Occipital lobe (tissue), 2 donors: Measurements from ENCODE around the gene XYLT1. TPM values are rescaled to one million over a fixed set of nuclear protein-coding genes. Genes with fewer than 3 reads are reported as not detected.
A peak's percentile ranks its signal among the peaks of the same experiment; 100 is the strongest.
"Not testable (repeated sequence)": the region's sequence is repeated elsewhere in the genome, so short reads cannot be mapped to it uniquely, and the experiment has no call there.

ENCODE experiments used
- DNase-seq: peaks from one replicate; lab custom pipeline; 2025; lab: John Stamatoyannopoulos, UW
- total RNA-seq: library from RNA; depleted of rRNA; stranded (reverse); fragments of >200 nt; gene quantifications from one replicate; pipeline ENCODE4 v1.2.3, GENCODE V29; 2014

Gene XYLT1
- total RNA-seq, 1 donor from 2014 or later = 29.3 TPM

GRCh38 chr16:17432901-17433576 is 37.7 kb downstream of the XYLT1 start:
- DNase-seq = no peak

GRCh38 chr16:17431968-17432625 is 38.7 kb downstream of the XYLT1 start:
- no peak for DNase-seq

DNA sequence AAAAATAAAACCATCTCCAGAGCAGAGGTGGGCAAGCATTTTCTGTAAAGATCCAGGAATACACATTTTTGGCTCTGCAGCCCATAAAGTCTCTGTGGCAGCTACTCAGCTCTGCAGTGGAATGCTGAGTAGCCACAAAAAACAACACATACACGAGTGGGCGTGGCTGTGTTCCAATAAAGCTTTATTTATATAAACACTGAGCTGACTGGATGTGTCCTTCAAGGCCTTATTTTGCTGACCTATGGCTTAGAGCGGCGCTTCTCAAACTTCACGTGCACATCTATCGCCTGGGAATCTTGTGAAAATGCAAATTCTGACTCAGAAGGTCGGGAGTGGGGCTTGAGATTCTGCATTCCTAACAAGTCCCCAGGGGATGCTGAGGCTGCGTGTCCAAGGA is 39.7 kb downstream of the XYLT1 start:
- DNase-seq = no peak

GRCh38 chr16:17426451-17426850 is 44.3 kb downstream of the XYLT1 start:
- no peak for DNase-seq

- DNase-seq = no peak
These were observed 46.0 kb downstream of the XYLT1 start for GRCh38 chr16:17424771-17425170.

DNA sequence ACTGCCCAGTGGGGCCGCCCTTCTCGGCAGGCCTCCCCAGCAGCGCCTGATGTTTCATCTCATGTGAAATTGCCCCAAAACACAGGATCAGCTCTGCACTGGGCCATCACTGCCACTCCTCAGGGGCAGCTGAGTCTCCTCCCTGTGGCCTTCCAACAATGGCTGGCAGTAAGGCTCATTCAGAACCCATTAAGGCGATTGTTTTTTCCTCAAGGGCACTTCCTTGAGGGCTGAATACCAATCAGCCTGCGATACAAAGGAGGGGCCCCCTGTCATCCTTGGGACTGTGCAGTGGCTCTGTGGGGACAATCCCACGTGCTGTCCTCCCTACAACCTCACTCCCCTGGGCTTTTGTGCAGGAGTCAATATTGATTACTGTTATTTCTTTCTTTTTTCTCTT is 47.5 kb downstream of the XYLT1 start:
- DNase-seq = no peak

DNA sequence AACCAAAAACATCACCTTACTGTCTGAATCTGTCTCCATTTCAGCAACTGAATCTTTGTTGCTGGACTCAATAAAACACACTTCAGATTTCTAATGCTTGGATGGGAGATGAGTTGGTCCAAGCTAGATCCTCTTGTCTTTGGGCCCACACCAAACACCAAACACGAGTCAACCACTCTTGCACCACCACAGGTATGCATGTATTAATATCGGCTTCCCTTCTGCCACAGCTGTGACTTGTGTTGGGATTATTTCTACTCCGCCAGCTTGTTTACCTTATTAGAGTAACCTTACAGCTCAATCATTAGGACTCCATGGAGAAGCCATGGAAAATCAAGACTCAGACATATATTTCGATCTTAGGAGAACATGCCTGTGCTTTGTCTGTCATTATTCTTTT is 49.9 kb downstream of the XYLT1 start:
- no peak for DNase-seq

- no peak for DNase-seq
These were observed 51.5 kb downstream of the XYLT1 start for GRCh38 chr16:17419266-17419665.

DNA sequence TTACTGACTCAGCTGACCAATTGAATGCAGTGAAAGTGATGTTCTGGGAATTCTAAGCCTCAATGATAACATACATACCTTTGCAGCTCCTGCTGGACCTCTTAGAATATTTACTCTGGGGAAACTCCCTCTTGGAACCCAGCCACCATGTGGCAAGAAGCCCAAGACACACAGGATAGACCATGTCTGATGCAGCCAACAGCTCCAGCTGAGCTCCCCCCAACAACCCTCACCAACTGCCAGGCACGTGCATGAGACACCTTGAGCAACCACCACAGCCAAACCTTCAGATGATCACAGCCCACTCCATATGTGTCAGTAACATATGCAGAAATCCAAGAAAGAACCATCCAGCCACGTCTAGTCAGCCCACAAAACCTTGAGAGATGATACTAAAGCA is 53.0 kb downstream of the XYLT1 start:
- DNase-seq = no peak

- no peak for DNase-seq
These were observed 54.1 kb downstream of the XYLT1 start for GRCh38 chr16:17416461-17417311.

GRCh38 chr16:17414916-17415315 is 55.8 kb downstream of the XYLT1 start:
- no peak for DNase-seq

DNA sequence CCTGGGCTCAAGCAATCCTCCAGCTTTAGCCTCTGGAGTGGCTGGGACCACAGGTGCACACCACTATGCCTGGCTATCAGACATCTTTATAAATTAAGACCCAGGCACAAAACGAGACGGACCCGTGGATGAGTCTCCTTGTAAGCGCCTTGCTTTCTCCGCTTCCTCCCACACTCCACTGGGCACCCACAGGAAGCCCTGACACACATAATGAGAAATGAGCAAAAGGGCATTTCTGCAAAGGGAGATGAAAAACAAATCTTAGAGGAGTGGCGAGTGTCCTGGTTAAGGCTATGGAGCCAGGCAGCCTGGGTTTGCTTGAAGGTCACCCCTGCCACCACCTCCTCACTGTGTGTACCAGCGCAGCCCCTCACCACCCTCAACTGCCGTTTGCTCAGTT is 56.3 kb downstream of the XYLT1 start:
- DNase-seq = no peak

- DNase-seq = no peak
These were observed 57.3 kb downstream of the XYLT1 start for GRCh38 chr16:17413508-17413907.

DNA sequence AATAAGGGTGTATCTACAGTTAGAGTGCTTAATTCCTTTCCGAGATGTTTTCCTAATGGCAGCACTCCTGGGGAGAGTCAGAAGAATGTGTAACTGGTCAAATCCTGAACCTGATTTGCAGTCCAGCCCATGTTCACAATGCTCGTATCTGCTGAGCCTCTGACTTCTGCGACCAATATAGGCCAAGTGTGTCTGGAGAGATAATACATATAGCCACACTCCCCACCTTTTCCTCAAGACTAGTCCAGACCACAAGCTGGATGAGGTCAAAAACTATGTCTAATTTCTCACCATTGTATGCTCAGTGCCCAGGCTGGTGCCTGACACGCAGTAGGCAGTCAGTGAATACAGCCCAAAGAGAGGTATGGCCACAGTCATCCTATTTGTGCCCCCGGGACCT is 58.0 kb downstream of the XYLT1 start:
- DNase-seq = no peak

DNA sequence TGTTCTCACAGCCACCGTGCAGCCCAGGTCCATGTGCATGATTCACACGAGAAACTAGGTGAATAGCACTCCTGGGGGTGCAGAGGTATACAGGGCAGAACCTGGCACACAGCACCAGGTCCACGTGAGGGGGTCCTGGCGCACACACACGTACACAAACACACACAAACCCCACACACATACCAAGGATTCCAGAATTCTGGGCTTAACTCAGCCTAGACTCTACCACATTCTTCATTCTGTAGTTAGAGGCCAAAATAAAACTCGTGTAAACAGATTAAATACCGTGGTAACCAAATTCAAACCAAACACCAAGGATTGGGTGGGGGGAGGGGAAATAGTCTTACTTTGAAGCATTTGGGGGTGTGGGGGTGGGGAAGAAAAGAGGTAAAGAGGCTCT is 58.5 kb downstream of the XYLT1 start:
- DNase-seq = no peak

GRCh38 chr16:17411263-17411662 is 59.5 kb downstream of the XYLT1 start:
- DNase-seq = no peak

DNA sequence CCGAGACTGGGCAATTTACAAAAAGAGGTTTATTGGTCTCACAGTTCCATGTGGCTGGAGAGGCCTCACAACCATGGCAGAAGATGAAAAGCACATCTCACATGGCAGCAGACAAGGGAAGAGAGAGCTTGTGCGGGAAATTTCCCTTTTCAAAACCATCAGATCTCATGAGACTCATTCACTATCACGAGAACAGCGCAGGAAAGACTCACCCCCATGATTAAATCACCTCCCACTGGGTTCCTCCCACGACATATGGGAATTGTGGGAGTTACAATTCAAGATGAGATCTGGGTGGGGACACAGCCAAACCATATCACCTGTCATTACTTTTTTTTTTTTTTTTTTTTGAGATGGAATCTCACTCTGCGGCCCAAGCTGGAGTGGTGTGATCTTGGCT is 60.4 kb downstream of the XYLT1 start:
- not testable (repeated sequence) for DNase-seq

- no peak for DNase-seq
These were observed 60.9 kb downstream of the XYLT1 start for GRCh38 chr16:17409894-17410293.

- no peak for DNase-seq
These were observed 61.8 kb downstream of the XYLT1 start for GRCh38 chr16:17408955-17409441.

- no peak for DNase-seq
These were observed 62.5 kb downstream of the XYLT1 start for GRCh38 chr16:17408296-17408695.

GRCh38 chr16:17407321-17407720 is 63.4 kb downstream of the XYLT1 start:
- DNase-seq = no peak

- DNase-seq = peak; percentile 93
These were observed 65.6 kb downstream of the XYLT1 start for GRCh38 chr16:17404941-17405689.
